ENCODE measurements around the gene LILRB2.
"Not testable (repeated sequence)": the region's sequence is repeated elsewhere in the genome, so short reads cannot be mapped to it uniquely, and the experiment has no call there.

Gene LILRB2

DNA sequence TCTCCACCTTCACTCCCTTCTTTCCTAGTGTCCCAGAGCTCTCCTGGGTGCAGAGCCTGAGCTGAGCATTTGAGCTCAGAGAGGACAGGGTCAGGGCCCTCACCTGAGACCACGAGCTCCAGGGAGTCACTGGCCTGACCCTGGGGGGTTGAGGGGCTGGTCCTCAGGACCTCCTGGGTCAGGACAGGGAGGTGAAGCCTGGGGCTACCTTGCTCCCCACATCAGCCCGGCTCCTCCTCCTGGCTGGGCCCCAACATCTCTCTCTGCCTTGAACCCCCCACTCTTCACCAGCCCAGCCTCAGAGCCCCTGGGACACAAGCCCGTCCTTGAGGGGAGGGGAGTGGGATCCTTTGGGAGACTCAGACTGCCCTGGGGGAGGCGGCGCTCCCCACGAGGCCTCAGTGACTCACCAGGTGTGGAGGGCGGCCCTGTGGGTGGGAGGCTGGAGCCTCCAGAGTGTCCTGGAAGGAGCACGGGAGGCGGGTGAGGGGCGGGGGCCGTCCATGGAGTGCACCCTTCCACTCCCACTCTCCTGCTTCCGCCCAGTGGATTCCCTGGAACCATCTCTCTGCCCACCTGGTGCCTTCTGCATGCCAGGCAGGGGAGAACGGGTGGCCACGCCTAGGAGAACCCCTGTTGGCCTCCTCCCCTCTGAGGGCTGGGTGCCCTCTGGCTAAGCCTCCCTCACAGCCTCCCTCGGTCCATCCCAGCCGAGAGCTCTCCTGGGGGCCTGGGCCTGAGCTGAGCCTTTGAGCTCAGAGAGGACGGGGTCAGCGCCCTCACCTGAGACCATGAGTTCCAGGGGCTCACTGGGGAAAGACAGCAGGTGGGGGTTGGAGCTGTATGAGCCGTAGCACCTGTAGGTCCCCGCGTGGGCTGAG lies 41.2 kb downstream of the LILRB2 start:
- not testable (repeated sequence) for FAIRE-seq

DNA sequence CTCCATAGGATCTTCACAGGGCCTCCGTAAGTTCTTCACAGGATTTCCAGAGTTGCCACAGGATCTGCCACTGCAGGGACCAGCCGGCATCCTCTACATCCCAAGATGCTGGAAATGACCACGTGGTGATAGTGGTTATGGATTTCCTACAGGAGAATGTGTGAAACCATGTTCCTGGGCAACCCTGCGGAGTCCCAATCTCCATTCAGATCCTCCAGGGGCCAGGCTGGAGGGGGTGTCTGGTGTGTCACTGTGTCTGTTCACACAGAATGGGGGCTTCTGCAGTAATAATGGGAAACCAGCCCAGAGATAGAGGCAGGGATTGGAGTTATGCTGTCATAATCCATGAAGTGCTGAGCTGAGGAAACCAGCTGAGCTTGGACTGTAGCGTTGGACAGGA lies 47.0 kb downstream of the LILRB2 start:
- no peak for FAIRE-seq

DNA sequence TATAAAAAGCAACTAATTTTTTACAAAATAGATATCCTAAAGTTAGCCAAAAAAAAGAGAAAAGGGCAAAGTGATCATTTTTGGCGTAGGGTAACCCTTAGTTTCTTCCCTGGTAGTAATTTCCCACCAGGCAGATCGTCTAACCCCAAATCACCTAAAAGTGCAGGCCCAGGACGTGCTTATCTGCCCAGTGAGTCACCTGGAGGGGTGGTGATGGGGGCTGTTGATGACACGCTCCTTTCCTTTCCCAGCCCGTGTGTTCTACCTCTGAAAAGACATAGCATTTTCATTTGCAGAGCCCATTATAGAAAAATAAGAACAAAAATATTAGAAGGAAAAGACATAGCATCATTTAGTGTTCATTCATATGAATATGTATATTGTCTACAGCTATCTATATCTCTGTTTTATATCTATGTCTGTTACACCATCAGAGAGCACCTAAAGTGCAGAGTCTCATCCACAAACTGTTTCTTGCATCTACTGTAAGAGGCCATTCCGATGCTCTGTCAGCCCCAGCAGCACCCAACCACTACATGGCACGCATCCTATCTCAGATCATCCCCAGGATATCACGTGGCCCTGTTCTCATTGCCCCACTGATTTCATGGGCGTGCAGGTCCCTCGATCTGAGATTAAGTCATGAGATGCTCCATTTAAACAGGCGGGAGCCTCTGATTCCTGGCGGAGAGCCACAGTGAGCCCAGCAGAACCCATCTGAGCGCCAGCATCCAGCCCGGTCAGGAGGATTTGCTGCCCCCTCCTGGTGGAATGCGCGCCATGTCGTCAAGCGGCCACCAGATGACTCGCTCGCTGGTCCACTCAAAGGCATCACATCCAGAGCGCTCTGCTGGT lies 49.6 kb downstream of the LILRB2 start:
- FAIRE-seq = no peak

DNA sequence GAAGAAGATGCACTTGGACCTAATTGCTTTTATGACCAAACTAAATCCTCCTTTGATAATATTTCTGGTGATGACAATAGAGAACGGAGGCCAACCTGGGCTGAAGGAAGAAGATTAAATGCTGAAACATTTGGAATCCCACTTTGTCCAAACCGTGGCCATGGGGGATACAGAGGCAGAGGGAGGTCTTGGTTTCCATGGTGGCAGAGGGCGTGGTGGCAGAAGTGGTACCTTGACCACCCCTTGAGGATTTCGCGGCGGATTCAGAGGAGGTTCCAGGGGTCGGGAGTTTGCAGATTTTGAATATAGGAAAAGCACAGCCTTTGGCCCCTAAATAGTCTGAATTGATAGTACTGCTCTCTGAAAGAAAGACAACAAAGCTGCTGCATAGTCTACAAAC lies 50.9 kb downstream of the LILRB2 start:
- FAIRE-seq = no peak

DNA sequence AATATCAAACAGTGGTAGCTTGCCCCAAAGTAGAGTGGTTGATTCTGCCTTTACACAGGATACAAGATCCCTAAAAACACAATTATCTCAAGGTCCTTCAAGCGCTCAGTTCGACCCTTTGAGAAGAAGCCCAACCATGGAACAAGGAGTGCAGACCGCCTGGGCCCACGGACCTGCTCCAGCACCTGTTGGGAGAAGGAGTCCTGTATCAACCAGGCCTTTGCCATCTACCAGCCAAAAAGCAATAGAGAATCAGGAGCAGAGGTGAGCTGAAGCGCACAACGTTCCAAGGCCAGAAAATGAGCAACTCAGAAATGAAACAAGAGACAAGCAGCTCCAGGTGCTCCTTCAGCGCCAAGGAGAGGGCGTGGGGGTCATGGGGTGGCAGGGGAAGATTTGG lies 51.8 kb downstream of the LILRB2 start:
- no peak for FAIRE-seq

DNA sequence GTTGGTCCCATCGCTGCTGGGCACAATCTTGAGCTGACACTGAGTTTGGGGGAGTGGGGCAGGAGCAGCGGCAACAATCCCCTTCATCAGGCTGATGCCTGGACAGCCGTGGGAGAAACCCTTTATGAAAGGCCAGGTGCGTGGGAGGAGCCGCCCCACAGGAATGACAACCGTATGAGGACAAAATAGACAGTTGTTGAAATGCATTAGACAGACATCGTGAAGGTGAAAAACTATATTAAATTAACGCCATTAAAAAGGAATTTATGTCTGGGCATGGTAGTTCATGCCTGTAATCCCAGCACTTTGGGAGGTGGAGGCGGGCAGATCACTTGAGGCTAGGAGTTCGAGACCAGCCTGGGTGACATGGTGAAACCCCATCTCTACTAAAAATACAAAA lies 56.3 kb downstream of the LILRB2 start:
- FAIRE-seq = not testable (repeated sequence)

DNA sequence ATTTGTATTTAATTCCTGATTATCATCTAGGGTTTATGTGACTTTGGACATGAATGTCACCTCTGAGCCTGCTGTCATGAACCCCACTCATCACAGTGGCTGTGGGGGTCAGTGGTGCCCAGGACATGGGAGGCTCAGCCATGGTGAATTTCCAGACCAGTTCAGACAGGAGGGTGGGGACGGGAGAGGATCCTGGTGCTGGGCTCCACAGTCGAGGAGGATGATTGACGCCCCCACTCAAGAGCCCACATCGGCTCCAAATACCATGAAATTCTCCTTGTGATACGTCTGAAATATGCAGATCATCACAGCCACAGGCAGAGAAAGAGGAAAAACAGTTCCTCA lies 57.0 kb downstream of the LILRB2 start:
- not testable (repeated sequence) for FAIRE-seq
